ENCODE measurements around the gene ERN1. TPM values are rescaled to one million over a fixed set of nuclear protein-coding genes. Genes with fewer than 3 reads are reported as not detected.

The ERN1 gene
- polyA plus RNA-seq, 1 donor (not counting 4 experiments of a cell fraction or from before 2014, with no cell fraction given): 7.1 TPM

GRCh38 chr17:64074704-64075426, 55.1 kb downstream of the ERN1 start:
- Histone ChIP-seq H4K20me1 (ENCODE audit: control insufficient read depth, extremely low read depth, insufficient read depth, low read length) (no peaks in the 10 kb centered on the region), H3K27ac (ENCODE audit: control insufficient read depth, insufficient read depth, low read length) (no peak overlapping the region), H2AFZ (ENCODE audit: control insufficient read depth, low read length) (no peak overlapping the region), H3K9ac (ENCODE audit: control insufficient read depth, extremely low read depth, insufficient read depth, low read length) (no peak overlapping the region), H3K9me1 (ENCODE audit: control insufficient read depth, extremely low read depth, insufficient read depth, low read length) (no peaks in the 10 kb centered on the region), H3K4me2 (ENCODE audit: control insufficient read depth, extremely low read depth, insufficient read depth, low read depth, low read length) (no peak overlapping the region), H3K4me3 (ENCODE audit: control insufficient read depth in 2 of 3, extremely low read depth in 1 of 3, insufficient read depth in 2 of 3, low read depth in 1 of 3, low read length in 3 of 3) (no peak overlapping the region), H3K36me3 (ENCODE audit: control insufficient read depth in 2 of 2, extremely low read depth in 1 of 2, insufficient read depth in 2 of 2, low read length in 2 of 2) (peaks cover 14 to 34% of the 10 kb centered on the region in 2 experiments), H3K9me3 (ENCODE audit: control insufficient read depth, low read depth, low read length) (no peaks in the 10 kb centered on the region), H3K4me1 (ENCODE audit: control insufficient read depth, extremely low read depth, insufficient read depth, low read length) (peaks cover 2% of the 10 kb centered on the region), H3K79me2 (ENCODE audit: control insufficient read depth, insufficient read depth, low read length) (no peaks in the 10 kb centered on the region), H3K27me3 (ENCODE audit: control insufficient read depth, extremely low read depth, insufficient read depth, low read length) (no peaks in the 10 kb centered on the region)
- FAIRE-seq (no peak), DNase-seq (ENCODE audit: low read depth, low spot score) (no peak)
- no peak for TF ChIP-seq EZH2 (IDR thresholded peaks at IDR 0.05; ENCODE audit: low read length)
- TF ChIP-seq, protein P1, sequence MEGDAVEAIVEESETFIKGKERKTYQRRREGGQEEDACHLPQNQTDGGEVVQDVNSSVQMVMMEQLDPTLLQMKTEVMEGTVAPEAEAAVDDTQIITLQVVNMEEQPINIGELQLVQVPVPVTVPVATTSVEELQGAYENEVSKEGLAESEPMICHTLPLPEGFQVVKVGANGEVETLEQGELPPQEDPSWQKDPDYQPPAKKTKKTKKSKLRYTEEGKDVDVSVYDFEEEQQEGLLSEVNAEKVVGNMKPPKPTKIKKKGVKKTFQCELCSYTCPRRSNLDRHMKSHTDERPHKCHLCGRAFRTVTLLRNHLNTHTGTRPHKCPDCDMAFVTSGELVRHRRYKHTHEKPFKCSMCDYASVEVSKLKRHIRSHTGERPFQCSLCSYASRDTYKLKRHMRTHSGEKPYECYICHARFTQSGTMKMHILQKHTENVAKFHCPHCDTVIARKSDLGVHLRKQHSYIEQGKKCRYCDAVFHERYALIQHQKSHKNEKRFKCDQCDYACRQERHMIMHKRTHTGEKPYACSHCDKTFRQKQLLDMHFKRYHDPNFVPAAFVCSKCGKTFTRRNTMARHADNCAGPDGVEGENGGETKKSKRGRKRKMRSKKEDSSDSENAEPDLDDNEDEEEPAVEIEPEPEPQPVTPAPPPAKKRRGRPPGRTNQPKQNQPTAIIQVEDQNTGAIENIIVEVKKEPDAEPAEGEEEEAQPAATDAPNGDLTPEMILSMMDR (optimal IDR thresholded peaks at IDR 0.05 in 1 of 3, IDR thresholded peaks at IDR 0.05 in 1 of 3, conservative IDR thresholded peaks at IDR 0.05 in 1 of 3; ENCODE audit: extremely low read depth in 1 of 3, insufficient read depth in 2 of 3, low read length in 3 of 3): no peak
- dilution Hi-C loops (cut with MboI; ENCODE audit: extremely low pct_ligation_motif_present, low sequenced_read_pairs): no loop called here

DNA sequence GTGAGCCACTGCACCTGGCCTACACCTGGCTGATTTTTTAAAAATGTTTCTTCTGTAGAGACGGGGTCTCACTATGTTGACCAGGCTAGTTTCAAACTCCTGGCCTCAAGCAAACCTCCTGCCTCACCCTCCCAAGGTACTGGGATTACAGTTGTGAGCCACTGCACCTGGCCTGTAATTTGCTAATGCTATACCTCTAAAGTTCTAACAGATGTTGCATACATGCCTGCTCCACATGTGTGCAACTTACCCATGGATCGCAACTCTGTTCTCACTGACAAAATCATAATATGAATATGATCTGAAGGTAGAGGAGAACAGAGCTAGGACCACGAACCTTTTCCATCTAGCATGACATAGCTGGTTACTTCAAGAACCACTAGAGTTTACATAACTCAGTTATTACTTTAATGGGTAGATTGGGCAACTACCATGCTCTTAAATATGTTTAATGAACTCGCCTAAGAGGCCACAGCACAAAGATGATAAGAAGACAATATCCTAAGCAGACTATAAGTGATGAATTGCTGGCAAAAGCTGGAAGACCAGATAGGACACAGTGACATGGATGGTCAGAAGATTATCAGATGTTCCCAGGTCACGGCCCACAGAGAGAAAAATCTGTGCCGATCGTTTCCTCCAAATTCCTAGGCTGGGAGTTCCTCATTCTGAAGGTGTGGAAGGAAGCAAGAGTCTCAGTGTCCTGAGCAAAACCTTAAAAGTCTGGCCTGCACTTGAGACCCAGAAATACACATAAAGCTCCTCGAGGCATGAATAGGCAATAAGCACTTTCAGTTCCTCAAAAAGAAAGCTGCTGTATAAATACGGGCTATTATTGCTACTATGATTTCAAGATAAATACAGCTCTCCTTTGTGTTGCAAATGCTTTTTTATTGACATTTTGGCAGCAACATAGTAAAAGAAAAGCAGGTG, 55.9 kb downstream of the ERN1 start:
- Histone ChIP-seq H3K4me2 (ENCODE audit: control insufficient read depth, extremely low read depth, insufficient read depth, low read depth, low read length) (no peak overlapping the region), H4K20me1 (ENCODE audit: control insufficient read depth, extremely low read depth, insufficient read depth, low read length) (no peaks in the 10 kb centered on the region), H3K27me3 (ENCODE audit: control insufficient read depth, extremely low read depth, insufficient read depth, low read length) (no peaks in the 10 kb centered on the region), H3K27ac (ENCODE audit: control insufficient read depth, insufficient read depth, low read length) (no peak overlapping the region), H3K4me1 (ENCODE audit: control insufficient read depth, extremely low read depth, insufficient read depth, low read length) (peaks cover 2% of the 10 kb centered on the region), H3K9ac (ENCODE audit: control insufficient read depth, extremely low read depth, insufficient read depth, low read length) (no peak overlapping the region), H3K79me2 (ENCODE audit: control insufficient read depth, insufficient read depth, low read length) (no peaks in the 10 kb centered on the region), H3K9me1 (ENCODE audit: control insufficient read depth, extremely low read depth, insufficient read depth, low read length) (no peaks in the 10 kb centered on the region), H3K4me3 (ENCODE audit: control insufficient read depth in 2 of 3, extremely low read depth in 1 of 3, insufficient read depth in 2 of 3, low read depth in 1 of 3, low read length in 3 of 3) (no peak overlapping the region), H3K36me3 (ENCODE audit: control insufficient read depth in 2 of 2, extremely low read depth in 1 of 2, insufficient read depth in 2 of 2, low read length in 2 of 2) (peaks cover 16 to 37% of the 10 kb centered on the region in 2 experiments), H3K9me3 (ENCODE audit: control insufficient read depth, low read depth, low read length) (no peaks in the 10 kb centered on the region), H2AFZ (ENCODE audit: control insufficient read depth, low read length) (no peak overlapping the region)
- TF ChIP-seq, protein P1 (optimal IDR thresholded peaks at IDR 0.05 in 1 of 3, IDR thresholded peaks at IDR 0.05 in 1 of 3, conservative IDR thresholded peaks at IDR 0.05 in 1 of 3; ENCODE audit: extremely low read depth in 1 of 3, insufficient read depth in 2 of 3, low read length in 3 of 3): no peak
- DNase-seq (ENCODE audit: low read depth, low spot score): no peak
- dilution Hi-C loops (cut with MboI; ENCODE audit: extremely low pct_ligation_motif_present, low sequenced_read_pairs): no loop called here
- no peak for FAIRE-seq
